ENCODE results near the gene CCDC107. TPM values are rescaled to one million over a fixed set of nuclear protein-coding genes. Genes with fewer than 3 reads are reported as not detected.
A peak's percentile ranks its signal among the peaks of the same experiment; 100 is the strongest.

CCDC107 gene
- polyA plus RNA-seq (2013, experiment 1 of 2), result 21.7 TPM
- 20.5 TPM for polyA plus RNA-seq (2013, experiment 2 of 2)

GRCh38 chr9:35658137-35658967, at the start of gene CCDC107:
Gene CCDC107 (plus strand): TSS chr9:35658292. CDS start chr9:35658380, 88 bp downstream.
- Histone ChIP-seq H3K4me1 (ENCODE audit: control insufficient read depth, insufficient read depth, low read depth, low read length) (peaks cover 10% of the 10 kb centered on the region), H3K4ac (ENCODE audit: low read depth in 1 of 2, low read length in 2 of 2) (peak within 1 kb of the TSS; percentile 89 to 97), H2AK5ac (ENCODE audit: low read length, severe bottlenecking) (no peak within 1 kb of the TSS), H2BK5ac (ENCODE audit: low read depth, low read length, poor library complexity, severe bottlenecking) (peak within 1 kb of the TSS; percentile 69), H3K23ac (ENCODE audit: low read length in 2 of 2) (peak within 1 kb of the TSS in 1 of 2 experiments; percentile 94), H3K9ac (ENCODE audit: low read length) (peak within 1 kb of the TSS; percentile 98), H2AFZ (ENCODE audit: low read depth, low read length) (peak within 1 kb of the TSS; percentile 92), H3K36me3 (ENCODE audit: control insufficient read depth in 1 of 2, insufficient read depth in 2 of 2, low read depth in 1 of 2, low read length in 2 of 2) (peaks cover 18 to 33% of the 10 kb centered on the region in 2 experiments), H3K14ac (ENCODE audit: low read length in 2 of 2) (peak within 1 kb of the TSS in 1 of 2 experiments; percentile 97), H3K4me2 (ENCODE audit: low read length, poor library complexity, severe bottlenecking) (peak within 1 kb of the TSS; percentile 78), H2BK12ac (ENCODE audit: low read length in 2 of 2) (peak within 1 kb of the TSS; percentile 38 to 93), H4K8ac (ENCODE audit: low read length) (peak within 1 kb of the TSS; percentile 95), H3K18ac (ENCODE audit: low read depth in 1 of 2, low read length in 2 of 2) (peak within 1 kb of the TSS; percentile 89 to 94), H2BK120ac (ENCODE audit: low read depth, low read length) (peak within 1 kb of the TSS; percentile 76), H4K91ac (ENCODE audit: low read length) (peak within 1 kb of the TSS; percentile 95), H3K9me3 (ENCODE audit: control insufficient read depth, low read length) (no peaks in the 10 kb centered on the region), H3K4me3 (ENCODE audit: insufficient read depth in 1 of 2, low read depth in 1 of 2, low read length in 2 of 2) (peak within 1 kb of the TSS; percentile 95 to 96), H3K79me1 (replicated peaks; ENCODE audit: low read length, poor library complexity, severe bottlenecking) (peaks cover 14% of the 10 kb centered on the region), H3K27me3 (ENCODE audit: control insufficient read depth in 1 of 2, insufficient read depth in 1 of 2, low read length in 2 of 2) (no peaks in the 10 kb centered on the region), H2BK15ac (ENCODE audit: low read depth, poor library complexity, severe bottlenecking) (peak within 1 kb of the TSS; percentile 89), H3K27ac (ENCODE audit: low read length, poor library complexity, severe bottlenecking) (peak within 1 kb of the TSS; percentile 97)
- peak; percentile 86 for DNase-seq
- under 1% methylated on average over 54 of the region's 67 CpGs for WGBS

- Histone ChIP-seq H3K27me3 (ENCODE audit: control insufficient read depth in 1 of 2, insufficient read depth in 1 of 2, low read length in 2 of 2) (peaks cover 0 to 4% of the 10 kb centered on the region in 2 experiments), H4K8ac (ENCODE audit: low read length) (no peak overlapping the region), H3K9me3 (ENCODE audit: control insufficient read depth, low read length) (no peaks in the 10 kb centered on the region), H2AFZ (ENCODE audit: low read depth, low read length) (no peak overlapping the region), H3K18ac (ENCODE audit: low read depth in 1 of 2, low read length in 2 of 2) (no peak overlapping the region), H4K91ac (ENCODE audit: low read length) (no peak overlapping the region), H2BK120ac (ENCODE audit: low read depth, low read length) (no peak overlapping the region), H2AK5ac (ENCODE audit: low read length, severe bottlenecking) (no peak overlapping the region), H2BK15ac (ENCODE audit: low read depth, poor library complexity, severe bottlenecking) (no peak overlapping the region), H3K9ac (ENCODE audit: low read length) (no peak overlapping the region), H3K4me3 (ENCODE audit: insufficient read depth in 1 of 2, low read depth in 1 of 2, low read length in 2 of 2) (no peak overlapping the region), H3K36me3 (ENCODE audit: control insufficient read depth in 1 of 2, insufficient read depth in 2 of 2, low read depth in 1 of 2, low read length in 2 of 2) (peaks cover 32 to 41% of the 10 kb centered on the region in 2 experiments), H3K4me2 (ENCODE audit: low read length, poor library complexity, severe bottlenecking) (no peak overlapping the region), H3K14ac (ENCODE audit: low read length in 2 of 2) (no peak overlapping the region), H2BK5ac (ENCODE audit: low read depth, low read length, poor library complexity, severe bottlenecking) (no peak overlapping the region), H3K4ac (ENCODE audit: low read depth in 1 of 2, low read length in 2 of 2) (no peak overlapping the region), H3K79me1 (replicated peaks; ENCODE audit: low read length, poor library complexity, severe bottlenecking) (peaks cover 20% of the 10 kb centered on the region), H2BK12ac (ENCODE audit: low read length in 2 of 2) (no peak overlapping the region), H3K23ac (ENCODE audit: low read length in 2 of 2) (no peak overlapping the region), H3K27ac (ENCODE audit: low read length, poor library complexity, severe bottlenecking) (no peak overlapping the region), H3K4me1 (ENCODE audit: control insufficient read depth, insufficient read depth, low read depth, low read length) (peaks cover 17% of the 10 kb centered on the region)
- 97% methylated on average over 30 of the region's 31 CpGs for WGBS
- DNase-seq, result no peak
Observed at GRCh38 chr9:35609001-35609819, 48.9 kb upstream of the CCDC107 start.

GRCh38 chr9:35609820-35610163, 48.3 kb upstream of the CCDC107 start:
- H3K27me3 ChIP-seq (ENCODE audit: control insufficient read depth in 1 of 2, insufficient read depth in 1 of 2, low read length in 2 of 2), result peaks cover 0 to 9% of the 10 kb centered on the region in 2 experiments
- H2BK120ac ChIP-seq (ENCODE audit: low read depth, low read length), result no peak overlapping the region
- WGBS, result 93% methylated on average over 13 of the region's 13 CpGs

More at GRCh38 chr9:35609820-35610163, 48.3 kb upstream of the CCDC107 start:
- peaks cover 20% of the 10 kb centered on the region for H3K79me1 ChIP-seq (replicated peaks; ENCODE audit: low read length, poor library complexity, severe bottlenecking)
- H3K4me3 ChIP-seq (ENCODE audit: insufficient read depth in 1 of 2, low read depth in 1 of 2, low read length in 2 of 2), result no peak overlapping the region
- H3K4me2 ChIP-seq (ENCODE audit: low read length, poor library complexity, severe bottlenecking), result no peak overlapping the region
- no peak overlapping the region for H3K4ac ChIP-seq (ENCODE audit: low read depth in 1 of 2, low read length in 2 of 2)
- no peak overlapping the region for H2BK15ac ChIP-seq (ENCODE audit: low read depth, poor library complexity, severe bottlenecking)
- no peak overlapping the region for H4K8ac ChIP-seq (ENCODE audit: low read length)
- no peak overlapping the region for H3K27ac ChIP-seq (ENCODE audit: low read length, poor library complexity, severe bottlenecking)
- H3K14ac ChIP-seq (ENCODE audit: low read length in 2 of 2), result no peak overlapping the region
- no peak overlapping the region for H3K9ac ChIP-seq (ENCODE audit: low read length)
- H3K18ac ChIP-seq (ENCODE audit: low read depth in 1 of 2, low read length in 2 of 2), result no peak overlapping the region
- H2BK12ac ChIP-seq (ENCODE audit: low read length in 2 of 2), result no peak overlapping the region
- H3K36me3 ChIP-seq (ENCODE audit: control insufficient read depth in 1 of 2, insufficient read depth in 2 of 2, low read depth in 1 of 2, low read length in 2 of 2), result peaks cover 32 to 41% of the 10 kb centered on the region in 2 experiments
- no peak overlapping the region for H2AK5ac ChIP-seq (ENCODE audit: low read length, severe bottlenecking)
- no peak overlapping the region for H4K91ac ChIP-seq (ENCODE audit: low read length)
- no peaks in the 10 kb centered on the region for H3K9me3 ChIP-seq (ENCODE audit: control insufficient read depth, low read length)
- no peak overlapping the region for H3K23ac ChIP-seq (ENCODE audit: low read length in 2 of 2)
- peaks cover 13% of the 10 kb centered on the region for H3K4me1 ChIP-seq (ENCODE audit: control insufficient read depth, insufficient read depth, low read depth, low read length)
- H2BK5ac ChIP-seq (ENCODE audit: low read depth, low read length, poor library complexity, severe bottlenecking), result no peak overlapping the region
- no peak for DNase-seq
- no peak overlapping the region for H2AFZ ChIP-seq (ENCODE audit: low read depth, low read length)

Measured in mesenchymal stem cell (in vitro differentiated cells and primary cell).